ENCODE results near the gene CHRNA3.

- TF ChIP-seq EZH2 (IDR thresholded peaks at IDR 0.05), result no peak
- TF ChIP-seq POLR2AphosphoS5 (IDR thresholded peaks at IDR 0.05; ENCODE audit: borderline replicate concordance, low read depth, low read length), result no peak
These were observed 18.0 kb upstream of the CHRNA3 start for GRCh38 chr15:78638658-78639314.

Data from SK-N-MC (cell line).